Stimulated activated CD8-positive, alpha-beta memory T cell treated with anti-CD3 and anti-CD28 coated beads, Interleukin-15, amount 100 ng/mL, for 48 hours (primary cell): ENCODE data around the gene SF3B1.
A peak's percentile ranks its signal among the peaks of the same experiment; 100 is the strongest.
"Not testable (repeated sequence)": the region's sequence is repeated elsewhere in the genome, so short reads cannot be mapped to it uniquely, and the experiment has no call there.

Experiments
- DNase-seq, 2 donors: peaks; one replicate each; pipeline ENCODE4 v3.0.0-alpha.2; 2020; ENCODE audit warnings: low read depth in 2 of 2

Gene SF3B1, protein sequence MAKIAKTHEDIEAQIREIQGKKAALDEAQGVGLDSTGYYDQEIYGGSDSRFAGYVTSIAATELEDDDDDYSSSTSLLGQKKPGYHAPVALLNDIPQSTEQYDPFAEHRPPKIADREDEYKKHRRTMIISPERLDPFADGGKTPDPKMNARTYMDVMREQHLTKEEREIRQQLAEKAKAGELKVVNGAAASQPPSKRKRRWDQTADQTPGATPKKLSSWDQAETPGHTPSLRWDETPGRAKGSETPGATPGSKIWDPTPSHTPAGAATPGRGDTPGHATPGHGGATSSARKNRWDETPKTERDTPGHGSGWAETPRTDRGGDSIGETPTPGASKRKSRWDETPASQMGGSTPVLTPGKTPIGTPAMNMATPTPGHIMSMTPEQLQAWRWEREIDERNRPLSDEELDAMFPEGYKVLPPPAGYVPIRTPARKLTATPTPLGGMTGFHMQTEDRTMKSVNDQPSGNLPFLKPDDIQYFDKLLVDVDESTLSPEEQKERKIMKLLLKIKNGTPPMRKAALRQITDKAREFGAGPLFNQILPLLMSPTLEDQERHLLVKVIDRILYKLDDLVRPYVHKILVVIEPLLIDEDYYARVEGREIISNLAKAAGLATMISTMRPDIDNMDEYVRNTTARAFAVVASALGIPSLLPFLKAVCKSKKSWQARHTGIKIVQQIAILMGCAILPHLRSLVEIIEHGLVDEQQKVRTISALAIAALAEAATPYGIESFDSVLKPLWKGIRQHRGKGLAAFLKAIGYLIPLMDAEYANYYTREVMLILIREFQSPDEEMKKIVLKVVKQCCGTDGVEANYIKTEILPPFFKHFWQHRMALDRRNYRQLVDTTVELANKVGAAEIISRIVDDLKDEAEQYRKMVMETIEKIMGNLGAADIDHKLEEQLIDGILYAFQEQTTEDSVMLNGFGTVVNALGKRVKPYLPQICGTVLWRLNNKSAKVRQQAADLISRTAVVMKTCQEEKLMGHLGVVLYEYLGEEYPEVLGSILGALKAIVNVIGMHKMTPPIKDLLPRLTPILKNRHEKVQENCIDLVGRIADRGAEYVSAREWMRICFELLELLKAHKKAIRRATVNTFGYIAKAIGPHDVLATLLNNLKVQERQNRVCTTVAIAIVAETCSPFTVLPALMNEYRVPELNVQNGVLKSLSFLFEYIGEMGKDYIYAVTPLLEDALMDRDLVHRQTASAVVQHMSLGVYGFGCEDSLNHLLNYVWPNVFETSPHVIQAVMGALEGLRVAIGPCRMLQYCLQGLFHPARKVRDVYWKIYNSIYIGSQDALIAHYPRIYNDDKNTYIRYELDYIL

DNA sequence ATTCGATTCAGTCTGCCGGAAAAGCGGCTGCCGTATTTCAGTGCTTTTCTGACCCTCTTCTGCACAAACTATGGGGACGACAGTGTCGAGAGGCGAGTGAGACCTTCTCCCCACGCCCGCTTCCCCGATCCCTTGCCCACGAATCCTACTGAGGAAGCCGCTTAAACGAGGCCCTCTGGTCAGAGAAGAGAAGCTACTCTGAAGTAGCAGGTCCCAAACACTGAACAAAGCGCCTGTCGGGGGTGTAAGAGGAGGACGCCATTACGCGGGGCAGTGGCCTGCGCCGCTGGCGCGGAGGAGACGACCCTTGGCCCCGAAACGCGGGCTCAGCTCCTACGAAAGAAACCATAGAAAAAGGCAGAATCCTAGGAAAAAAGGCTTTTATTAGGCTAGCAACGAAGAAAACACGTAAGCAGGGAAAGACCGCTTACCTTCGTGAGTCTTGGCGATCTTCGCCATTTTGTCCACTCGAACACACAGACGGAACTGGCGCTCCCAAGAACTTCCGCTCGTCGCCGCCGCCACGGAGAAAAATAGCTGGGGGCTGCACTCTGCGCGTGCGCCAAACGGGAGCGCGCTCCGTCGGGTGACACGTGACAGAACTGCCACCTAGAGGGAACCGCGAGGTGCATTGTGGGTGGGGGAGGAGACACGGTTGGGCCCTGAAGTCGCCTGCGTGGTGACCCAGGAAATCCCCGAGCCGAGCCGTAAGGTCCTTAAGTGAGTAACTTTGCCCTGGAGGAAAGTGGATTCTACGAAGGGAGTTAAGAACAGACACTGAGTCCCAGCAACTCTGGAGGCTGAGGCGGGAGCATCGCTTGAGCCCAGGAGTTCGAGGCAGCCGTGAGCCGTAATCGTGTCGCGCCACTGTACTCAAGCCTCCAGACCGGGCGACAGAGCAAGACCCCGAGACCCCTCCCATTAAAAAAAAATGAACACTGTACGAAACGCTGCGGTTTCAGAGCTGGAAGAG is at the start of gene SF3B1:
SF3B1 (minus strand) TSS at position 488 of the 973 bp plus-strand sequence; CDS start at position 459, 29 bp downstream.
- DNase-seq = peak; percentile 98 to 99

- DNase-seq = not testable (repeated sequence)
These were observed 49.4 kb upstream of the SF3B1 start for GRCh38 chr2:197484248-197484647.

GRCh38 chr2:197480165-197481036 is 45.6 kb upstream of the SF3B1 start:
- DNase-seq = no peak

DNA sequence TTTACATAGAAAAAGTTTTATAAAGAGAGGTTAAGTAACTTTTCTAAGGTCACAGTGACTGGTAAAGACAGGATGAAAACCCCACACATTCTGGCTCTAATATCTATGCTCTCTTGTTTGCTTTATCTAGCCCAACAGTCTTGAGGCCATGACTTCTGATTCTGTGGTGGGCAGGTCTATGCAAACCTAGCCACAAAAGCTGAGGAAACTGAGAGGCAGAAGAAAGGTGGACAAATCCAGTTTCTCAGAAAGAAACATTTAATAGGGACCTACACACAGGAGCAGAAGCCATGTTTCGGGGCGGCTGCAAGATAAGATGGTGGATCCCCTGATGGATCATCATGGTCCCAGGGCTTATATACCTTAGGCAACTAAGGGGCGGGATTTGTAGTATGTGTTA is 43.0 kb upstream of the SF3B1 start:
- no peak for DNase-seq

GRCh38 chr2:197472166-197472565 is 37.3 kb upstream of the SF3B1 start:
- DNase-seq = no peak

DNA sequence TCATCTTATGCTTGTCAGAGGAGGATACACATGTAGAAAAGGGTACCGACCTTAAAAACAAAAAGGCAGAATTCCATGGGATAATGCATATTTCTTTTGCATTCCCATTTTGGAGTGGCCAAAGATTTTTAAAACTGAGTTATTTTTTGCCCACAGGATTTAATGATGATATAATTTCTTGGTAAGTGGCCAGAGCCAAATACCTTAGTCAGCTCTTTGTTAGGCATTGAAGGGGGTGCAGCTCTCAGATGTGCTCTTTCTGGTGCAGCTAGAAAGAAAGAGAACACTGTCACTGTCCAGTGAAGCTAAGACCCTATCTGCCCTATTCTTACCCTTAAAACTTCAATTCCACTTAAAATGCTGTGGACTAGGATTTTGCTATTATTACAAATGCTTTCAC is 29.3 kb upstream of the SF3B1 start:
- no peak for DNase-seq

DNA sequence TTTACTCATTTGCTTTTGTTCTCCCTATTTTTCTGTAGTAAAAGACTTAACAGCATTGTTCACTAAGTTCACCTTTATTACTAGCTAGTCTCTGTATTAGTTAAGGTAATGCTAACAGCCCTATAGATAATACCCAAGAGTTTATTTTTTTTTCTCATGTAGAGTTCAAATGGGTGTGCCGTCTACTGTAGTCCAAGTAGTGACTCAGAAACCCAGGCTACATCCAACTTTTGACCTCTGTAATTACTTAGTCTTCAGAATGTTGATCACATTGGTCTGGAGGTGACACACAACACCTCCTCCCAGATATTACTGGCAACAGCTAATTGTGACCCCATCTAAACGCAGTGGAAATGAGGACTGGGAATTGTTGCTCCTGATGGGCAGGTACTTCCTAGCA is 26.2 kb upstream of the SF3B1 start:
- DNase-seq = no peak

GRCh38 chr2:197460649-197461048 is 25.8 kb upstream of the SF3B1 start:
- no peak for DNase-seq

DNA sequence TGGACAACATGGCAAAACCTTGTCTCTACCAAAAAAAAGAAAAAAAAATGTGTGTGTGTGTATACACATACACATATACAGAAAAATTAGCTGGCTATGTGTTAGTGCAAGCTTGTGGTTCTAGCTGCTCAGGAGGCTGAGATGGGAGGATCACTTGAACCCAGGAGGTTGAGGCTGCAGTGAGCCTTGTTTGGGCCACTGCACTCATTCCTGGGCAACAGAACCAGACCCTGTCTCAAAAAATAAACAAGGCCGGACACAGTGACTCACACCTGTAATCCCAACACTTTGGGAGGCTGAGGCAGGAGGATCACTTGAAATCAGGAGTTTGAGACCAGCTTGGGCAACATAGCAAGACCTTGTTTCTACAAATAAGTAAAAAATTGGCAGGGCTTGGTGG is 20.6 kb upstream of the SF3B1 start:
- DNase-seq = no peak

- no peak for DNase-seq
These were observed 20.1 kb upstream of the SF3B1 start for GRCh38 chr2:197454923-197455322.

GRCh38 chr2:197453914-197454398 is 19.1 kb upstream of the SF3B1 start:
- no peak for DNase-seq

- DNase-seq = peak; percentile 99
These were observed 18.5 kb upstream of the SF3B1 start, which contains the start of gene COQ10B for GRCh38 chr2:197453123-197453913. COQ10B (plus strand) TSS chr2:197453552; CDS start chr2:197453561, 9 bp downstream.

DNA sequence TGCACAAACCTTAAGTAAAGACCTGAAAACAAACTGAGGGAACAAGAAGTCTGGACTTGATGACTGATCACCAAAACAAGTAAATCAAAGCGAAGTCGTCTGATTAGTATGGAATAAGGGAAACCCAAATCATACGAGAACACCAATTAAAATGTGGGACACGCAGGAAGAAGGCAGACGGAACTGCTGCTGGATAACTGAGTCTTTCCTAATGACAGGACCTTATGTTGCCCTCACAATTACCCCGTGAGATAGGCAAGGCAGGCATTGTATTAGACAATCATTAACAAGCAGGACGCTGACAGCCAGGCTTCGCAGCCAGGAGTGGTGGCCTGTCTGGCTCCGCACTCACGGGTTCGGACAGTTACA is 17.9 kb upstream of the SF3B1 start:
- no peak for DNase-seq

DNA sequence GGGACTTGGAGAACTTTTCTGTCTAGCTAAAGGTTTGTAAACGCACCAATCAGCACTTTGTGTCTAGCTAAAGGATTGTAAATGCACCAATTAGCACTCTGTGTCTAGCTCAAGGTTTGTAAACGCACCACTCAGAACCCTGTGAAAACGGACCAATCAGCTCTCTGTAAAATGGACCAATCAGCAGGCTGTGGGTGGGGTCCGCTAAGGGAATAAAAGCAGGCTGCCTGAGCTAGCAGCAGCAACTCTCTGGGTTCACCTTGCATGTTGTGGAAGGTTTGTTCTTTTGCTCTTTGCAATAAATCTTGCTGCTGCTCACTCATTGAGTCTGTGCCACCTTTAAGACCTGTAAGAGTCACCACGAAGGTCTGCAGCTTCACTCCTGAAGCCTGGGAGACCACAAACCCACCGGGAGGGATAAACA is 16.1 kb upstream of the SF3B1 start:
- not testable (repeated sequence) for DNase-seq

DNA sequence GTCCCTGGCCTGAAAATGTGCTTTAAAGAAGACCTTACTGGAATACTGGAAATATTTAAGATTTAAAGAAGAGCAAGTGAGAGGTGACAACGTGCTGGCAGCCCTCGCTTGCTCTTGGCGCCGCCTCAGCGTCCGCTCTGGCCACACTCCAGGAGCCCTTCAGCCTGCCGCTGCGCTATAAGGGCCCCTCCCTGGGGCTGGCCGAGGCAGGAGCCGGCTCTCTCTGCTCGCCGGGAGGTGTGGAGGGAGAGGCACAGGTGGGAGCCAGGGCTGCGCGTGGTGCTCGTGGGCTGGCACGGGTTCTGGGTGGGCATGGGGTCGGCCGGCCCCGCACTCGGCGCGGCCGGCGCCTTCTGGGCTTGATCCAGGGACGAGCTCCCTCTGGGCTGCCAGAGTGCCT is 15.6 kb upstream of the SF3B1 start:
- DNase-seq = no peak

GRCh38 chr2:197446844-197447243 is 12.0 kb upstream of the SF3B1 start:
- no peak for DNase-seq

GRCh38 chr2:197445746-197446145 is 10.9 kb upstream of the SF3B1 start:
- DNase-seq = no peak

GRCh38 chr2:197442857-197443256 is 8.0 kb upstream of the SF3B1 start:
- DNase-seq = no peak

- no peak for DNase-seq
These were observed 2.6 kb upstream of the SF3B1 start for GRCh38 chr2:197437380-197437779.
